K562 (cell line): ENCODE results near the gene LAMA5. TPM values are rescaled to one million over a fixed set of nuclear protein-coding genes. Genes with fewer than 3 reads are reported as not detected.

Source experiments
- ATF1 ChIP-seq, 2 experiments: fragments of 450-650 bp in 1 of 2; IDR thresholded peaks; 2 replicates each; pipeline ENCODE4 v1.6.1; 2016; ENCODE audit warnings: missing compliant biosample characterization in 1 of 2, missing genetic modification characterization in 1 of 2
- BDP1 ChIP-seq: IDR thresholded peaks from 3 replicates; pipeline ENCODE4 v1.6.1; 2011; ENCODE audit not compliant: insufficient read length, insufficient read depth
- CCAR2 ChIP-seq: fragments of 200-400 bp; formaldehyde crosslinking; IDR thresholded peaks from 2 replicates; pipeline ENCODE4 v1.6.1; 2017; ENCODE audit warnings: mild to moderate bottlenecking, low read depth, low read length
- CEBPG ChIP-seq, 3 experiments: fragments of 200-800 bp in 1 of 3; sonication (Bioruptor generic) in 1 of 3; sonication (generic) in 1 of 3; formaldehyde crosslinking in 1 of 3; IDR thresholded peaks in 2 of 3; conservative IDR thresholded peaks in 1 of 3; 2 replicates each; pipeline versions ENCODE4 v1.6.1 to v1.8.0; 2016 to 2022; ENCODE audit warnings: missing compliant biosample characterization in 2 of 3, missing genetic modification characterization in 2 of 3, mild to moderate bottlenecking in 1 of 3, missing genetic modification reagents in 1 of 3
- CREBBP ChIP-seq: IDR thresholded peaks from one replicate; pipeline ENCODE4 v1.6.1; 2012; ENCODE audit warnings: low read depth, mild to moderate bottlenecking, control low read depth, inconsistent platforms, low read length
- E2F5 ChIP-seq: sonication (generic); formaldehyde crosslinking; IDR thresholded peaks from 2 replicates; pipeline ENCODE4 v1.8.0; 2022; ENCODE audit warnings: mild to moderate bottlenecking, missing genetic modification reagents
- ESRRA ChIP-seq: fragments of 450-650 bp; IDR thresholded peaks from 2 replicates; pipeline ENCODE4 v1.6.1; 2014; ENCODE audit warnings: low read depth, mild to moderate bottlenecking, moderate library complexity, borderline replicate concordance
- FUS ChIP-seq: fragments of 200-400 bp; formaldehyde crosslinking; optimal IDR thresholded peaks from 2 replicates; pipeline ENCODE3; 2017; ENCODE audit warnings: low read depth, low read length
- HNRNPUL1 ChIP-seq: fragments of 200-400 bp; formaldehyde crosslinking; IDR thresholded peaks from 2 replicates; pipeline ENCODE4 v1.6.1; 2017; ENCODE audit warnings: low read length
- JUN ChIP-seq, 2 experiments: sonication (generic) in 1 of 2; formaldehyde crosslinking in 1 of 2; IDR thresholded peaks; 2 replicates each; pipeline versions ENCODE4 v1.6.1 to v1.8.0; 2012 to 2022; ENCODE audit warnings: borderline replicate concordance in 2 of 2, mild to moderate bottlenecking in 2 of 2, improper control_type of control experiment in 1 of 2, low read depth in 1 of 2, low read length in 1 of 2, missing genetic modification reagents in 1 of 2
- NBN ChIP-seq: fragments of 450-650 bp; IDR thresholded peaks from 2 replicates; pipeline ENCODE4 v1.6.1; 2016; ENCODE audit warnings: low read depth, mild to moderate bottlenecking
- POLR2G ChIP-seq: fragments of 200-400 bp; formaldehyde crosslinking; IDR thresholded peaks from 2 replicates; pipeline ENCODE4 v1.6.1; 2017; ENCODE audit warnings: low read depth, mild to moderate bottlenecking, antibody characterized with exemption, low read length, moderate library complexity
- SIN3A ChIP-seq, 2 experiments: fragments of 150-350 bp in 1 of 2; IDR thresholded peaks; 2 replicates each; pipeline ENCODE4 v1.6.1; 2011 to 2016; ENCODE audit warnings: borderline replicate concordance in 2 of 2, low read depth in 2 of 2, low read length in 2 of 2, mild to moderate bottlenecking in 2 of 2, moderate library complexity in 2 of 2; ENCODE audit not compliant: control insufficient read depth in 1 of 2
- ZBTB17 ChIP-seq: fragments of 450-650 bp; formaldehyde crosslinking; IDR thresholded peaks from 2 replicates; pipeline ENCODE4 v1.4.0; 2020; ENCODE audit warnings: mild to moderate bottlenecking
- ZNF282 ChIP-seq: sonication (generic); formaldehyde crosslinking; IDR thresholded peaks from 2 replicates; pipeline ENCODE4 v1.8.1; 2023; ENCODE audit warnings: missing genetic modification reagents
- ZNF431 ChIP-seq: sonication (generic); formaldehyde crosslinking; IDR thresholded peaks from 2 replicates; pipeline ENCODE4 v1.8.0; 2022; ENCODE audit warnings: mild to moderate bottlenecking, missing genetic modification reagents
- ZNF449 ChIP-seq: fragments of 250-450 bp; sonication (Bioruptor Pico); IDR thresholded peaks from 2 replicates; pipeline ENCODE4 v1.8.0; 2022; ENCODE audit warnings: moderate library complexity, mild to moderate bottlenecking, inconsistent platforms
- ZSCAN32 ChIP-seq: fragments of 450-650 bp; formaldehyde crosslinking; IDR thresholded peaks from 2 replicates; pipeline ENCODE4 v1.4.0; 2020; ENCODE audit warnings: mild to moderate bottlenecking, moderate library complexity
- ZZZ3 ChIP-seq: fragments of 450-650 bp; IDR thresholded peaks from 2 replicates; pipeline ENCODE4 v1.6.1; 2016; ENCODE audit warnings: antibody characterized with exemption, mild to moderate bottlenecking, moderate library complexity
- polyA plus RNA-seq, 8 experiments: library from polyadenylated mRNA; depleted of rRNA in 4 of 8; stranded (reverse) in 5 of 8; unstranded in 3 of 8; fragments of >200 nt; fragmentation: Nextera tagmentation in 2 of 8; fragmentation: Illumina TruSeq in 1 of 8; extraction: Ambion mirVana in 2 of 8; extraction: Trizol in 1 of 8; gene quantifications; 2 replicates each; pipeline versions ENCODE4 v1.2.1 to v1.2.3, GENCODE V29; 2011 to 2014; ENCODE audit warnings: inconsistent platforms in 1 of 8, missing spikeins in 1 of 8
- total RNA-seq, 7 experiments: library from RNA; depleted of rRNA in 6 of 7; stranded (reverse); fragments of >200 nt in 6 of 7; fragmentation: Illumina TruSeq in 2 of 7; extraction: Trizol in 2 of 7; gene quantifications; 2 replicates each; pipeline versions ENCODE4 v1.2.1 to v1.2.3, GENCODE V29; 2011 to 2021; ENCODE audit warnings: low replicate concordance in 1 of 7
- TF ChIP-seq, protein P1 (sequence below): fragments of 450-650 bp; conservative IDR thresholded peaks from 2 replicates; pipeline ENCODE4 v1.6.1; 2016; ENCODE audit warnings: missing genetic modification characterization, low read depth, mild to moderate bottlenecking, control low read depth, missing compliant biosample characterization
- TF ChIP-seq, protein P2 (sequence below): fragments of 450-650 bp; IDR thresholded peaks from 2 replicates; pipeline ENCODE4 v1.6.1; 2016; ENCODE audit warnings: antibody characterized with exemption

LAMA5 gene
- total and polyA plus RNA-seq, 9 of the 15 experiments (the other 6 are each of a cell fraction or from before 2014, with no cell fraction given), result 0.31 to 101 (median 7.8) TPM

DNA sequence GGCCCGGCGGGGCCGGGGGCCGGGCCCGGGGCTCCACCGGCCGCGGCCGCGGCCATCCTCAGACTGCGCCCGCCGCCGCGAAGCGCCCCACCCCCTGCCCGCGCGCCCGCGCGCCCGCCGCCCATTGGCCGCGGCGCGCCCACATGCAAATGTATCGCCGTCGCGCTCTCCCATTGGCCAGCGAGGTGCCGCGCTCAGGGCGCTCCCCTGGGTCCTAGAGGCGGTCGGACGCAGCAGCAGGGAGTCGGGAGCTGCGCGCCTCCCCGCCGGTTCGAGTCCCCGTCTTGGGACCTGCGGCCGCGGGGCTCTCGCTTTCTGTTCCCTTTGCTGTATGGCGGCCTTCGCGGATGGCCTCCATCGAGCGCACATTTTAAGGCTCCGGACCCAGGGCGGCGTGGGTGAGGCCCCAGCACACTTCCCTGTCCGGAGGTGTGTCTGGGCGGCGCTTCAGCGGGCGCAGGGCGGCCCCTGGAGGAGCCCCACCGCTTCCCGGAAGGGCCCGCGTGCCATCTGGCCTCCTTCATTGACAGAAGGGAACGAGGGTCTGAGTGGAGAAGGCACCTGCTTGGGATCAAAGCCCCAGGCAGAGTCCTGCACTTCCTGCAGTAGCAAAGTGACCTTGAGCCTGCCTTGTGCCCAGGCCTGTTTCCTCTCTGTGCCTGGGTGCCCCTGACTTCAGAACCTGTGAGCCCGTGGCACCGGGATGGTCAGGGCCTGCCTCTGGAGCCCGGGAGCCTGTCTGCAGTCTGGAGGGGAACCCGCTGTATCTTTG lies 40.3 kb upstream of the LAMA5 start, which contains the start of gene CABLES2 (continued):
- TF ChIP-seq HNRNPUL1 (no peak), FUS (peak; percentile 82), CCAR2 (no peak), ZNF282 (no peak), SIN3A (IDR thresholded peaks at IDR 0.05; ENCODE audit: borderline replicate concordance in 2 of 2, control insufficient read depth in 1 of 2, low read depth in 2 of 2, low read length in 2 of 2) (0 out of 4 replicates have a peak, but pooled peaks of 1 of the 2 experiments have one; percentile 24), ZZZ3 (no peak), CEBPG (CRISPR knock-in tag; IDR thresholded peaks at IDR 0.05) (no peak), CEBPG (tag; conservative IDR thresholded peaks at IDR 0.05 in 1 of 2, IDR thresholded peaks at IDR 0.05 in 1 of 2) (no peak), JUN (IDR thresholded peaks at IDR 0.05; ENCODE audit: borderline replicate concordance, low read depth, low read length) (no peak), JUN (CRISPR knock-in tag; IDR thresholded peaks at IDR 0.05; ENCODE audit: borderline replicate concordance) (no peak; the same call in 1 of the 2 replicates), NBN (peak; percentile 79; the same call in 1 of the 2 replicates), CREBBP (no peak), BDP1 (no peak), ESRRA (peak; percentile 60; the same call in 1 of the 2 replicates), ZBTB17 (CRISPR knock-in tag) (peak; percentile 79; the same call in 1 of the 2 replicates), POLR2G (peak; percentile 73), ATF1 (CRISPR knock-in tag; IDR thresholded peaks at IDR 0.05) (no peak; the same call in 1 of the 2 replicates), ATF1 (tag; IDR thresholded peaks at IDR 0.05) (peak; percentile 87), ZSCAN32 (no peak), ZNF449 (no peak), ZNF431 (CRISPR knock-in tag) (0 out of 2 replicates have a peak, but pooled peaks have one; percentile 51), E2F5 (CRISPR knock-in tag) (no peak)
- TF ChIP-seq, protein P1, sequence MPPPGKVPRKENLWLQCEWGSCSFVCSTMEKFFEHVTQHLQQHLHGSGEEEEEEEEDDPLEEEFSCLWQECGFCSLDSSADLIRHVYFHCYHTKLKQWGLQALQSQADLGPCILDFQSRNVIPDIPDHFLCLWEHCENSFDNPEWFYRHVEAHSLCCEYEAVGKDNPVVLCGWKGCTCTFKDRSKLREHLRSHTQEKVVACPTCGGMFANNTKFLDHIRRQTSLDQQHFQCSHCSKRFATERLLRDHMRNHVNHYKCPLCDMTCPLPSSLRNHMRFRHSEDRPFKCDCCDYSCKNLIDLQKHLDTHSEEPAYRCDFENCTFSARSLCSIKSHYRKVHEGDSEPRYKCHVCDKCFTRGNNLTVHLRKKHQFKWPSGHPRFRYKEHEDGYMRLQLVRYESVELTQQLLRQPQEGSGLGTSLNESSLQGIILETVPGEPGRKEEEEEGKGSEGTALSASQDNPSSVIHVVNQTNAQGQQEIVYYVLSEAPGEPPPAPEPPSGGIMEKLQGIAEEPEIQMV, result no peak
- TF ChIP-seq, protein P2, sequence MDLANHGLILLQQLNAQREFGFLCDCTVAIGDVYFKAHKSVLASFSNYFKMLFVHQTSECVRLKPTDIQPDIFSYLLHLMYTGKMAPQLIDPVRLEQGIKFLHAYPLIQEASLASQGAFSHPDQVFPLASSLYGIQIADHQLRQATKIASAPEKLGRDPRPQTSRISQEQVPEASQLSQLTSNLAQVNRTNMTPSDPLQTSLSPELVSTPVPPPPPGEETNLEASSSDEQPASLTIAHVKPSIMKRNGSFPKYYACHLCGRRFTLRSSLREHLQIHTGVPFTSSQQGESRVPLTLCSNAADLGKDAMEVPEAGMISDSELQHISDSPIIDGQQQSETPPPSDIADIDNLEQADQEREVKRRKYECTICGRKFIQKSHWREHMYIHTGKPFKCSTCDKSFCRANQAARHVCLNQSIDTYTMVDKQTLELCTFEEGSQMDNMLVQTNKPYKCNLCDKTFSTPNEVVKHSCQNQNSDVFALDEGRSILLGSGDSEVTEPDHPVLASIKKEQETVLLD, result 0 out of 2 replicates have a peak, but pooled peaks have one; percentile 16
